GM12878 (cell line): ENCODE measurements around the gene TK2. TPM values are rescaled to one million over a fixed set of nuclear protein-coding genes. Genes with fewer than 3 reads are reported as not detected.

Experiments
- BACH1 ChIP-seq: fragments of 450-650 bp; IDR thresholded peaks from 2 replicates; pipeline ENCODE4 v1.6.1; 2017; ENCODE audit warnings: mild to moderate bottlenecking, borderline replicate concordance
- BCL3 ChIP-seq: IDR thresholded peaks from 2 replicates; pipeline ENCODE4 v1.6.1; 2011; ENCODE audit warnings: borderline replicate concordance, low read depth, mild to moderate bottlenecking, moderate library complexity, low read length; ENCODE audit not compliant: insufficient read depth, poor library complexity, severe bottlenecking
- BHLHE40 ChIP-seq, 2 experiments: fragments of 450-650 bp in 1 of 2; IDR thresholded peaks; 2 replicates each; pipeline ENCODE4 v1.6.1; 2011 to 2017; ENCODE audit warnings: low read depth in 2 of 2, borderline replicate concordance in 1 of 2, improper control_type of control experiment in 1 of 2, low read length in 1 of 2, mild to moderate bottlenecking in 1 of 2
- CEBPB ChIP-seq, 2 experiments: fragments of 150-350 bp in 1 of 2; IDR thresholded peaks; 2 replicates each; pipeline ENCODE4 v1.6.1; 2012 to 2014; ENCODE audit warnings: low read depth in 2 of 2, low read length in 2 of 2, borderline replicate concordance in 1 of 2, inconsistent platforms in 1 of 2
- FOXM1 ChIP-seq: IDR thresholded peaks from 2 replicates; pipeline ENCODE4 v1.6.1; 2012; ENCODE audit warnings: low read depth, mild to moderate bottlenecking, inconsistent platforms, low read length, moderate library complexity
- KDM1A ChIP-seq: fragments of 200-600 bp; sonication (generic); IDR thresholded peaks from 2 replicates; pipeline ENCODE4 v1.6.1; 2016; ENCODE audit warnings: borderline replicate concordance
- MAX ChIP-seq: IDR thresholded peaks from 2 replicates; pipeline ENCODE4 v1.6.1; 2012; ENCODE audit warnings: low read depth, low read length, improper control_type of control experiment
- MTA2 ChIP-seq: fragments of 450-650 bp; IDR thresholded peaks from 2 replicates; pipeline ENCODE4 v1.6.1; 2016; ENCODE audit warnings: low read depth, mild to moderate bottlenecking, moderate library complexity
- MXI1 ChIP-seq: fragments of 150-350 bp; IDR thresholded peaks from 2 replicates; pipeline ENCODE4 v1.6.1; 2011; ENCODE audit warnings: low read depth, mild to moderate bottlenecking, inconsistent platforms, low read length, improper control_type of control experiment
- NFXL1 ChIP-seq: fragments of 450-650 bp; IDR thresholded peaks from 2 replicates; pipeline ENCODE4 v1.6.1; 2017; ENCODE audit warnings: antibody characterized with exemption, mild to moderate bottlenecking, borderline replicate concordance
- NFYB ChIP-seq: IDR thresholded peaks from 2 replicates; pipeline ENCODE4 v1.6.1; 2011; ENCODE audit warnings: low read depth, mild to moderate bottlenecking, low read length, improper control_type of control experiment, moderate library complexity; ENCODE audit not compliant: insufficient read depth
- POLR2A ChIP-seq: IDR thresholded peaks from 2 replicates; pipeline ENCODE4 v1.6.1; 2011; ENCODE audit warnings: low read depth, mild to moderate bottlenecking, low read length
- POU2F2 ChIP-seq: IDR thresholded peaks from 3 replicates; pipeline ENCODE4 v1.6.1; 2011; ENCODE audit warnings: low read depth, mild to moderate bottlenecking, low read length, borderline replicate concordance
- RELA ChIP-seq: fragments of 450-650 bp; IDR thresholded peaks from 2 replicates; pipeline ENCODE4 v1.8.0; 2014; ENCODE audit warnings: borderline replicate concordance; ENCODE audit not compliant: partially characterized antibody
- RFX5 ChIP-seq: IDR thresholded peaks from 2 replicates; pipeline ENCODE4 v1.6.1; 2011; ENCODE audit warnings: low read depth, low read length, improper control_type of control experiment
- SMC3 ChIP-seq: IDR thresholded peaks from 2 replicates; pipeline ENCODE4 v1.6.1; 2011; ENCODE audit warnings: low read length, improper control_type of control experiment, borderline replicate concordance
- SREBF1 ChIP-seq: IDR thresholded peaks from 2 replicates; pipeline ENCODE4 v1.6.1; 2012; ENCODE audit warnings: mild to moderate bottlenecking, low read length
- SREBF2 ChIP-seq: IDR thresholded peaks from 2 replicates; pipeline ENCODE4 v1.6.1; 2012; ENCODE audit warnings: mild to moderate bottlenecking, low read length
- SUPT20H ChIP-seq: IDR thresholded peaks from 2 replicates; pipeline ENCODE4 v1.6.1; 2011; ENCODE audit warnings: low read depth, mild to moderate bottlenecking, low read length, moderate library complexity, borderline replicate concordance; ENCODE audit not compliant: control insufficient read depth
- TCF7 ChIP-seq: IDR thresholded peaks from 2 replicates; pipeline ENCODE4 v1.6.1; 2014; ENCODE audit warnings: antibody characterized with exemption, borderline replicate concordance
- polyA plus RNA-seq, 11 experiments: library from polyadenylated mRNA; depleted of rRNA in 4 of 11; unstranded in 6 of 11; stranded (reverse) in 5 of 11; fragments of >200 nt; fragmentation: Nextera tagmentation in 4 of 11; fragmentation: Illumina TruSeq in 1 of 11; extraction: Ambion mirVana in 4 of 11; extraction: Trizol in 1 of 11; gene quantifications; 1 replicate in 1 of 11; 2 replicates in 10 of 11; pipeline versions ENCODE4 v1.2.1 to v1.2.3, GENCODE V29; 2011 to 2016; ENCODE audit warnings: inconsistent platforms in 2 of 11, missing spikeins in 2 of 11, low read depth in 1 of 11
- total RNA-seq, 4 experiments: library from RNA; depleted of rRNA in 3 of 4; stranded (reverse); fragments of >200 nt in 3 of 4; fragmentation: Illumina TruSeq in 1 of 4; extraction: Trizol in 1 of 4; gene quantifications; 2 replicates each; pipeline versions ENCODE4 v1.2.1 to v1.2.3, GENCODE V29; 2013 to 2021
- TF ChIP-seq, protein P1 (sequence below): fragments of 450-650 bp; IDR thresholded peaks from 2 replicates; pipeline ENCODE4 v1.6.1; 2017; ENCODE audit warnings: mild to moderate bottlenecking, moderate library complexity
- TF ChIP-seq, protein P2 (sequence below): fragments of 450-650 bp; IDR thresholded peaks from 2 replicates; pipeline ENCODE4 v1.6.1; 2017; ENCODE audit warnings: borderline replicate concordance

The TK2 gene
- total and polyA plus RNA-seq, 10 of the 15 experiments (the other 5 are each of a cell fraction or from before 2014, with no cell fraction given) = 1.3 to 12.4 (median 3.0) TPM

GRCh38 chr16:66524601-66525164 lies 25.2 kb downstream of the TK2 start (continued):
- TF ChIP-seq SREBF2 (no peak), RFX5 (no peak), SUPT20H (no peak), POLR2A (no peak), TCF7 (0 out of 2 replicates have a peak, but pooled peaks have one; percentile 40), KDM1A (no peak), MTA2 (peak; percentile 88), SMC3 (no peak; the same call in 1 of the 2 replicates), MAX (peak; percentile 36; the same call in 1 of the 2 replicates), NFXL1 (no peak), SREBF1 (no peak), FOXM1 (no peak; the same call in 1 of the 2 replicates), CEBPB (IDR thresholded peaks at IDR 0.05; ENCODE audit: borderline replicate concordance in 1 of 2, low read depth in 2 of 2, low read length in 2 of 2) (no peak), POU2F2 (peak; percentile 73; the same call in 2 of the 3 replicates), RELA (peak; percentile 57), BCL3 (peak; percentile 84), BACH1 (peak; percentile 77; the same call in 1 of the 2 replicates), NFYB (no peak), MXI1 (no peak), BHLHE40 (IDR thresholded peaks at IDR 0.05; ENCODE audit: borderline replicate concordance in 1 of 2, low read depth in 2 of 2, low read length in 1 of 2) (peak; percentile 61 to 70; a peak in 2 of 4 replicates)
- TF ChIP-seq, protein P1, sequence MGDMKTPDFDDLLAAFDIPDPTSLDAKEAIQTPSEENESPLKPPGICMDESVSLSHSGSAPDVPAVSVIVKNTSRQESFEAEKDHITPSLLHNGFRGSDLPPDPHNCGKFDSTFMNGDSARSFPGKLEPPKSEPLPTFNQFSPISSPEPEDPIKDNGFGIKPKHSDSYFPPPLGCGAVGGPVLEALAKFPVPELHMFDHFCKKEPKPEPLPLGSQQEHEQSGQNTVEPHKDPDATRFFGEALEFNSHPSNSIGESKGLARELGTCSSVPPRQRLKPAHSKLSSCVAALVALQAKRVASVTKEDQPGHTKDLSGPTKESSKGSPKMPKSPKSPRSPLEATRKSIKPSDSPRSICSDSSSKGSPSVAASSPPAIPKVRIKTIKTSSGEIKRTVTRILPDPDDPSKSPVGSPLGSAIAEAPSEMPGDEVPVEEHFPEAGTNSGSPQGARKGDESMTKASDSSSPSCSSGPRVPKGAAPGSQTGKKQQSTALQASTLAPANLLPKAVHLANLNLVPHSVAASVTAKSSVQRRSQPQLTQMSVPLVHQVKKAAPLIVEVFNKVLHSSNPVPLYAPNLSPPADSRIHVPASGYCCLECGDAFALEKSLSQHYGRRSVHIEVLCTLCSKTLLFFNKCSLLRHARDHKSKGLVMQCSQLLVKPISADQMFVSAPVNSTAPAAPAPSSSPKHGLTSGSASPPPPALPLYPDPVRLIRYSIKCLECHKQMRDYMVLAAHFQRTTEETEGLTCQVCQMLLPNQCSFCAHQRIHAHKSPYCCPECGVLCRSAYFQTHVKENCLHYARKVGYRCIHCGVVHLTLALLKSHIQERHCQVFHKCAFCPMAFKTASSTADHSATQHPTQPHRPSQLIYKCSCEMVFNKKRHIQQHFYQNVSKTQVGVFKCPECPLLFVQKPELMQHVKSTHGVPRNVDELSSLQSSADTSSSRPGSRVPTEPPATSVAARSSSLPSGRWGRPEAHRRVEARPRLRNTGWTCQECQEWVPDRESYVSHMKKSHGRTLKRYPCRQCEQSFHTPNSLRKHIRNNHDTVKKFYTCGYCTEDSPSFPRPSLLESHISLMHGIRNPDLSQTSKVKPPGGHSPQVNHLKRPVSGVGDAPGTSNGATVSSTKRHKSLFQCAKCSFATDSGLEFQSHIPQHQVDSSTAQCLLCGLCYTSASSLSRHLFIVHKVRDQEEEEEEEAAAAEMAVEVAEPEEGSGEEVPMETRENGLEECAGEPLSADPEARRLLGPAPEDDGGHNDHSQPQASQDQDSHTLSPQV = no peak
- TF ChIP-seq, protein P2, sequence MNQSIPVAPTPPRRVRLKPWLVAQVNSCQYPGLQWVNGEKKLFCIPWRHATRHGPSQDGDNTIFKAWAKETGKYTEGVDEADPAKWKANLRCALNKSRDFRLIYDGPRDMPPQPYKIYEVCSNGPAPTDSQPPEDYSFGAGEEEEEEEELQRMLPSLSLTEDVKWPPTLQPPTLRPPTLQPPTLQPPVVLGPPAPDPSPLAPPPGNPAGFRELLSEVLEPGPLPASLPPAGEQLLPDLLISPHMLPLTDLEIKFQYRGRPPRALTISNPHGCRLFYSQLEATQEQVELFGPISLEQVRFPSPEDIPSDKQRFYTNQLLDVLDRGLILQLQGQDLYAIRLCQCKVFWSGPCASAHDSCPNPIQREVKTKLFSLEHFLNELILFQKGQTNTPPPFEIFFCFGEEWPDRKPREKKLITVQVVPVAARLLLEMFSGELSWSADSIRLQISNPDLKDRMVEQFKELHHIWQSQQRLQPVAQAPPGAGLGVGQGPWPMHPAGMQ = no peak
